Activated naive CD8-positive, alpha-beta T cell treated with anti-CD3 and anti-CD28 coated beads, Interleukin-2, amount 50 U/mL, for 16 hours (primary cell): ENCODE data around the gene MORN1.

Source experiments
- DNase-seq: peaks from one replicate; pipeline ENCODE4 v3.0.0-alpha.2; 2020; ENCODE audit warnings: low read depth, low spot score

Gene MORN1

DNA sequence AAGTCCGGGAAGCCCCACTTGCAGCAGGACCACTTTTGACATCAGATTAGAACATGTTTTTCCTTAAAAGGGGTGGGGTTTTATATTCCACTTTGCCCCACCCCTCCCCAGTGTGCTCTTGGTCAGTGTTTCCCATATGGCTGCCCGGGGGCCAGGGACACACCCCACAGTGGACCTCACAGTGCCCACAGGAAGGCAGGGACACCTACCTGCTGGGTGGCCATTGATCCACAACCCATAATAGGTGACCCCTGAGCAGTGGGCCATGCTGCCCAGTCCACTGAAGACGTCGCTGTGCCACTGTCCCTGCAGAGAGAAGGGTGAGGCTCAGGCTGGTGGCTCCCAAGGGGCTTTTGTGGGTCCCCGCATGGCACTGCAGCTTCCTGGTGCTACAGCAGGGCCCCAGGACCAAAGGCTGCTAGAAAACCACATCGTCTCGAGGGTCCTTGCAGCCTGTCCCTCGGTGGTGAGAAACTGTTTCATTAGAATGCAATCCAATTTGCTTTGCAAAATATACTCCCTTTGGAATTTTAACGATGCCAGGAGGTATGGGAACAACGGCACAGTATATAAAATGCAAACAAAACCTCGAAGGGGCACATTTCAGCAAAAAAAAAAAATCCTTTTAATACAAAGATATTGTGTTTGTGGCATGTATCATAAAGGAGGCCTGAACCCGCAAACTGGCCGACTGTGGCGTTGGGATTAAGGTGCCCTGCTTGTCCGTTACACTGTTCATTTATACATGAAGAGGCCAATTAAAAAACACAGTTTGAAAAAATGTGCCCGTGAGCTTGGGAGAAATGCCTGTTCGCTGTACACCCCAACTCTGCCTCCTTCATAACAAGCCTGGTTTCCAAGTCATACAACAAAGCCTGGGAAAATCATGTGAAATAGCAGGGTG lies 16.9 kb downstream of the MORN1 start:
- DNase-seq, result no peak

DNA sequence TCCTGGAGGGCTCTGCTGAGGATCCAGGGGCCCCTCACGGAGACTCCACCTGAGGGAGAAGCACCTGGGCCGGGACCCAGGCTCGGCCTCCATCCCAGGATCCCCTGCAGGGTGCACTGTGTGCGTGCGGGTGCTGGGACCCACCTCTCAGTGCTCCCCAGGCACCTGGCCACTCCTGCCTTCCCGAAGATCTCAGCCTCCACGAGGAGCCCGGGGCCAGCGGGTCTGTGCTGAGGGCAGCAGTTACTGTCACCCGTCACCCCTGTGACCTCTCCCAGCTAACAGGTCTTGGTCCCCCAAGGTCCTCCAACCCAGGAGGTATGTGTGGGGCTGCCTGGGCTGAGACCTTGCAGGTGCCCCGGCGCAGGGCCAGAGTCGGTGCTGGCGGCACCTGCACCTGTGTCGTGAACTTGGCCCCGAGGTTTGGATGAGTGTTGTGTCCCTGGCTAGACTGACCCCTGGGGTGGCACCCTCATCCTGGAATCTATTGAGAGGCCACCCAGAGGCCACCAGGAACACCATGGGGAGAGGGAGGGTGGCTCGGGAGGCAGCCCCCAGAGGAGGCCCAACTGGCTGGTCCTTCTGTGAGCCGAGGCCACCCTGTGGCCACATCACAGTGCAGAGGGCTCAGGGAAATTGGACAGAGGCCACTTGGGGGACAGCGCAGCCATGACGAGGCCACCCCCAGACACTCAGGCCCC lies 17.7 kb downstream of the MORN1 start:
- no peak for DNase-seq

DNA sequence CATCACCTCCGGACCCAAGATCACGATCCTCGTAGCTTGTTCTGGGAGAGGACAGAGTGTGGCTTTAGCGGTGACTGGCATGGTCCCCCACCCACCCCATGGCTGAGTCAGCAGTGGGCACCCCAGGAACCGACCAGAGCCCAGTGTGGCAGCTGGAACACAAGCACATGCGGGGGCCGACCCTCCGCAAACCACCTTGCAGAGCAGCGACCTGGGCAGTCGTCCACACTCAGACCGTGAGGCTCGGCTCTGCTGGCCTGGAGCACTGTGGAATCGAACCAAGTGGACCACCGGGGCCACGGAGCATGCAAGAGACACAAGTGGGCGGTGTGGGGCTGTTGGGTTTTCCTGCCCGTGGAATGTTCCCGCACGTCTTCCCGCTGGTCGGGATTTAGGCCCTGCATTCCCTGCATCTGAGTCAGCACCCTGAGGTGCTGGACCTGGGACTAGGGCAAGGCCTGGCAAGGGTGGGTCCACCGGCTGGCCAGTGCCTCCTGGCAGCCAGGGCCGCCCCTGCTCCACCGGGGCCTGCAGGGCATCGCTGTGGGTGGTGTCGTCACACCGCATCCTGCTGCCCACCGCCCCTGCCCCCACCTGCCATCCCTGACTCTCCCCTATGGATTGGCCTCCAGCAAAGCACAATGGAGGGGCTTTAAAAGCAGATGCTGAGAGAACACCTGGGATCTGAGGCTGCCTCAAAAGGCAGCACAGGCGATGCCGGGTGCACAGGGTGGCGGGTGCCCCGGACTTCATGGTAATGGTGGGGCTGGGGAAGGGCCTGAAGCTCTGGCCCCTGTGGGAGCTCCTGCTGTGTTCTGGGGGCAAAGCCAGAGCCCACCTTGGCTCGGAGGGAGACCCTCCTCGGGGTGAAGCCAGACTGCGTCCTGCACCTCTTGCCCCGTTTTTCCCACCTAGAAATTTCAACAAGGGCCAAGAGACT lies 18.5 kb downstream of the MORN1 start:
- no peak for DNase-seq

DNA sequence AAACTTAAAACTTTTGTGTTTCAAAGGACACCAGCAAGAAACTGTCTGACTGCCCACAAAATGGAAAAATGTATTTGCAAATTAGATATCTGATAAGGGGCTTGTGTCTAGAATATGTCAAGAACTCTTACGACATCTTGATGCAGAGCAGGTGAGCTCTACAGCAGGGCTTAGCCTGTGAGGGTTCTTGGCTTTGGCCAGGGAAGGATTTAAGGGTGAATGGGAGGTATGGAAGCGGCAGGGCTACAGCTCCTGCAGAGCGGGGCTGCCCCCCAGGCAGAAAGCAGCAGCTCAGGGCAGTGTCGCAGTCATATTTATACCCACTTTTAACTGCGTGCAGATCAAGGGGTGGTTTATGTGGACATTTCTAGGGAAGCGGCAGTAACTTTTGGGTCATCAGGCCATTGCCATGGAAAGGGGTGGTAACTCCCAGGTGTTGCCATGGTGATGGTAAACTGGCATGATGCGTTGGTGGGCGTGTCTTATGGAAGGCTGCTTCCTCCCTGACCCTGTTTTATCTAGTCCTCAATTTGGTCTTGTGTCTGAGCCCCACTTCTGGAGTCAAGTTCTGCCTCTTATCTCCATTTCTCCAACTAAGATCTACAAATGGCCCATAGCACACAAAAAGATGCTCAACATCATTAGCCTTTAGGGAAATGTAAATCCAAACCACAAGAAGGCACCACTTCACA lies 23.2 kb downstream of the MORN1 start:
- no peak for DNase-seq

DNA sequence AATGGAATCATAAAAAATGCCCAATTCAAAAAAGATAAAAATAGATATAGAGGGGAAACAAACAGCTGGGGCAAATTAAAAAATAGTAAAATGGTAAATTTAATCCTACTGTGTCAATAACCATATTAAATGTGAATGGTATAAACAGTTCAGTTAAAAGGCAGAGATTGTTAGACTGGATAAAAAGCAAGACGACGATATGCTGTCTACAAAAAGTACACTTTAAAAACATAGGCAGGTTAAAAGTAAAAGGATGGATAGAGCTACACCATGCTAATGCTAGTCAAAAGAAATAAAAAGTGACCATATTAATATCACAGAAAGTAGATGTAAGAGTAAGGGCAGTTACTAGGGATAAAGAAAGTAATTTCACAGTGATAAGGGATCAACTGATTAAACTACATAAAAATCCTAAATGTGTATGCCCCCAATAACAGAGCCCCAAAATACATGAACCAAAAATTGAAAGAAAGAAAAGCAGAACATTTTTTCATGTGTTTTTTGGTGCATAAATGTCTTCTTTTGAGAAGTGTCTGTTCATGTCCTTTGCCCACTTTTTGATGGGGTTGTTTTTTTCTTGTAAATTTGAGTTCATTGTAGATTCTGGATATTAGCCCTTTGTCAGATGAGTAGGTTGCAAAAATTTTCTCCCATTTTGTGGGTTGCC lies 27.4 kb downstream of the MORN1 start:
- DNase-seq, result no peak

DNA sequence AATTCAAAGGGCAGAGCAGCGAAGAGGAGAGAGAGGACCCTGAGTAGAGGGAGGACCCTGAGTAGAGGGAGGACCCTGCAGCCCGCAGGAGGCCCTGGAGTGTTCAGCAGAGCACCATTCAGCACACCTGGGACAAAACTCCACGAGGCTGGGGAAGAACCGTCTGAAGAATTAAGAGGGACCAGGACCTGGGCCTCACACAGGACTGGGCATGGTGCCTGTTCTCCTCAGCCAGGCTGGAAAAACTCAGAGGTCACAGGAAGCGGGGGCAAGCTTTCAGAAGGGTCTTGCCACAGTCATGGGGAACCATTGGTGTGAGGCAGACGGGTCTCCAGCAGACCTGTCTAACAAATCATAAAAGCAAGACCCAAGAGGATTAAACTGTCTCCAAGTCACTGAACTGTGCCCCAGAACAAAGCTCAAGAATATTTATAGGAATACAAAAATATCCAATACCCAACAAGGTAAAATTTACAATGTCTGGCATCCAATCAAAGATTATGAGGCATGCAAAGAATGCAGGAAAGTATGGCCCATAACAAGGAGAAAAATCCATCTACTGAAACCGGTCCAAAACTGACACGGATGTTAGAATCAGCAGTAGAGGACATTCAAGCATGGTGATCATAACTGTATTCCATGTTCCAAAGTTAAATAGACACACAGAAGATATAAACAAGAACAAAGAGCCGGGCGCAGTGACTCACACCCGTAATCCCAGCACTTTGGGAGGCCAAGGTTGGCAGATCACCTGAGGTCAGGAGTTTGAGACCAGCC lies 30.6 kb downstream of the MORN1 start:
- no peak for DNase-seq

DNA sequence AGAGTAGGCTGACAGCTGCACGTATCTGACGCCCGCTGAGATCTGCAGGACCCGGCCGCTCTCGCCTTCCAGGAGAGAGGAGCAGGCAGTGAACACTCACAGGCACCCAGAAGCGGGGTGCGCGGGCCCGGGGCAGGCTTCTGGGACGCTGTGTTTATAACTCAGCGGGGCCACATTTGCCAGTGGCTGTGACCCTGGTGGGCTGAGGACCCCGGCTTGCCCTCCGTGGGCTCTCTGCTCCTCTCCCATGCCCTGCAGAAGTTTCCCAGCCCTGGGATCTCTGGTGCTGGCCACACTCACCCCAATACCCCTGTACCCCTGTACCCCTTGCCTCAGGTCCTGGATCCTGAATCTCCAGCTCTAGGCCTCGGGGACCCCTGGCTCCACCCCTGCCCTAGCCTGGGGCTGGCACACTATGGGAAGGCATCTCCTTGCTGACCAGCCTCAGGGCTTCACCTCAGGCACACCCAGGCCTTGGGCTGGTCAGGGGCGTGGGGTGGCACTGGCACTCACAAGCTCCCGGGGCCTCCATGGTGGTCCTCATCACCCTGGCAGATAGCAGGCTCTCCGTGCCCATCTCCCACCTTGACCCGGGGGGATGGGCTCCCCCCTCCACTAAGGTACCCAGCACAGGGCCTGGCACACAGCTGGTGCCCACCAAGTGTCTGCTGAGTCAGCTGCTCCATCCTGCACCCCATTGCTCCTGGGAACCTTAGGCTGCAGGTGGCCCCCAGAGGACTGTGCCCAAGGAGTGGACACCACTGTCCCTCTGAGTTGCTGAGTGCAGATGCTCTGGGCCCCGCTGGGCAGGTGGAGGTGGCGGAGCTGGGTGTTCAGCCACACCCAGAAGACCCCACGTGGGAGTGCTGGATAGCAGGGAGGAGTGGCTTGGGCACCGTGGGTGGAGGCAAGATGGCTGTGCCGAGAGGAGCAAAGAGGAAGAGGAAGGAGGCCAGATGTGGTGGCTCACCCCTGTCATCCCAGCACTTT lies 32.4 kb downstream of the MORN1 start:
- no peak for DNase-seq

DNA sequence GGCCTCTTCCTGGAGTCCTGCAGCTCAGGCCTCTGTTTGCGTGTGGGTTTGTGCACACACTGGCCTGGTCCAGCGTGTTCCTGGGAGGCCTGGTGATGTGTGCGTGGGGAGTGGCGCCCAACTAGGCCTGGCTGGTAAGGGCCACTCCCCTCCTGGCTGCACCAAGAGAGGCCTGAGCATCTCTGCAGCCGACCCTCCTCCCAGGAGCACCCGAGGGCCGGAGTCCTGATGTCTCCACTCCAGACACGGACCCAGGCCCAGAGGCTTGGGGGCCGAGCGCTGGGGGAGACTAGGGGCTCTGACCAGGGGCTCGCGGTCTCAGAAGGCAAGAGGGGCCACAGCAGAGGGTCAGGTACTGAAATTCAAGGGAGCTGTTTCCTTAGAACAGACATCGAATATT lies 33.3 kb downstream of the MORN1 start:
- no peak for DNase-seq

DNA sequence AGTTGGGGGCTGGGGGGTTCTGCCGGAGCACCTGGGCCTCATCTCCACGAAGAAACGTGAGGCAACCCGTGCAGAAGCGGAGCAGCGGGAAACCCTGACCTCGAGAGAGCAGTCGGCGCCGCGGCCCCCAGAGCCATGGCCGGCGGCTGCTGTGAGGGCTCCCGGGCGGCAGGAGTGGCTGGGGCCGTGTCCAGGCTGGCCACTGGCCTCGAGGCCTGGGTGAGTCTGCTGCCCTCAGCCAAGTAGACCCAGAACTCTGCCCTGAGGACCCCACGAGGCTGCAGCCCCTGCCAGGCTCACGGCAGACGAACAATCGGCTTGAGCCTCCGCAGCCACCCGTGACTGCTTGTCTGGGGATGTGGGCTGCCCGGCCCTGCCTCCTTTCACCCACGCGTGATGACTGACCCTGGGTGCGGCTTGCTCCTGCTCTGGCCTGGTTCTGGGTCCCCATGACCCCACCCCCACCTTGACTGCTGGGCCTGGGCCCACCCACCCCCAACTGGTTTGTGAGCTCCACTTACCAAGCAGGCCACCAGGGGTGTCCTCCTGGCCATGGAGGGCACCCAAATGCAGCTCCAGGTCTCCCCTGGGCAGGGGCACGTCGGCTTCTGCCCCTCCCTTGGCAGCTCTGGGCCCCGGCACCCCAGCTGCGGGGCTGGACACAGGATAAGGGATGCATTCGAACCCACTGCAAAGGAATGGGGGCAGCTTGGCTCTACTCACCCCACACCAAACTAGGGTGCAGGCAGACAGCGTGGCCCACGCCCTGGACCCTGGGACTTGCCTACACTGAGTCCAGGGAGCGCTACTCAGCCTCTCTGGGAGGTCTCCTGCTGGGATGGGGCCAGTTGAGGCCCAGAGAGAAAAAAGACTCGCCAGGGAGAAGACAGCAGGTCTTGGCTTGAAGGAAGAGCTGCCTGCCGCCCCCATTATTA lies 34.2 kb downstream of the MORN1 start:
- DNase-seq, result no peak

DNA sequence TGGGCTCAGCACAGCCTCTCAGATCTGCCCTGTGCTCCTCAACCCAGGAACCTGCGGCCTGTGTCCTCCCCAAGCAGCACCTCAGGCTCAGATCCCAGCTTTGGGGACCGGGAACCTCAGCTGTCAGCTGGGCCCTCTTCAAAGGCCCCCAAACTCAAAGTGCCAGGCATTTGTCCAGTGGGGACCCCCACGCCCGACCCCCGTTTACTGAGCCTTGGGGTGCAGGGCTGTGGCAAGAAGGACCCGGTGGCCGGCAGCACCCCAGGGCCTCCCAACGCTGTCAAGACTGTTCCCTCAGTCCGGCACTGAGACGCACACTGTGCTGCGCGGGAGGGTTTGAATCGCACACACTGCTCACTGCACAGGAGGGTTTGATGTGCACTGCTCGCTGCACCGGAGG lies 35.0 kb downstream of the MORN1 start:
- no peak for DNase-seq

DNA sequence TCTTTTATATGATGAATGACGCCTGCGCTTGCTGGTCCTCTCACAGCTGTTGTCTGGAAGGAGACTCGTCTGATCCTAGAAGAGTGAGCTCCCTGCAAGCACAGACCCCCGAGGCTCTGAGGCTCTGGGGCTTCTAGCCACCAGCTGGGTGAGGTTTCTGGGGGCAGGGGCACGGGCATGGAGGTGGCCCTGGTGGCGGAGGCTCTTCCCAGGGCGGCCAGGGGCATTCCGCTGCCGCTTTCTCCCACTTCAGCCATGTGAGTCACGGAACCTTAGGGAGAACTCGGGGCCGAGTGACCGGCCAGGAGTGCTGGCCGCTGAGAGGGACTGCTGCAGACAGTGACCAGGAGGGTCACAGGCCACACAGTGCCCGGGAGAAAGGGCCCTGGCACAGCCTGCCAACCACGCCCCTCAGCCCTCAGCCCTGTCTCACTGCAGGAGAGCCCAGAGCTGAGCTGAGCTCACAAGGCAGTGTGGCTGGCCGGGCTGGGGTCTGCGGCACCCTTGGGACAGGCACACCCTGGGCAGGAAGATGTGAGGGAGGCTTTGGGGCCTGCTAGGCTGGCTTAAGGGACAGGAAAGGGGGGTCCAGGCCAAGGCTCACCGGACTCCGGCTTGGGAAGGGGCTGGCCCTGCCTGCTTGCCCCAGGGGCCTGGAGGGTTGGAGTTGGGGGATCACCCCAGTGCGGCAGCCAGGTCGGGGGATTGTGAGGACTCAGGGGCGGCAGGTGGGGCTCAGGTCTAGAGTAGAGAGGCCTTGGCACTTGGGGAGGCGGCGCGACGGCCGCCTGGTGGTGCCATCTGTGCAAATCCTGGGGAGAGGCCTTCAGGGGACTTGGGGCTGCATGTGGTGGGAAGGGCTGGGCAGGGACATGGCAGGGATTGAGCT lies 35.7 kb downstream of the MORN1 start:
- no peak for DNase-seq

DNA sequence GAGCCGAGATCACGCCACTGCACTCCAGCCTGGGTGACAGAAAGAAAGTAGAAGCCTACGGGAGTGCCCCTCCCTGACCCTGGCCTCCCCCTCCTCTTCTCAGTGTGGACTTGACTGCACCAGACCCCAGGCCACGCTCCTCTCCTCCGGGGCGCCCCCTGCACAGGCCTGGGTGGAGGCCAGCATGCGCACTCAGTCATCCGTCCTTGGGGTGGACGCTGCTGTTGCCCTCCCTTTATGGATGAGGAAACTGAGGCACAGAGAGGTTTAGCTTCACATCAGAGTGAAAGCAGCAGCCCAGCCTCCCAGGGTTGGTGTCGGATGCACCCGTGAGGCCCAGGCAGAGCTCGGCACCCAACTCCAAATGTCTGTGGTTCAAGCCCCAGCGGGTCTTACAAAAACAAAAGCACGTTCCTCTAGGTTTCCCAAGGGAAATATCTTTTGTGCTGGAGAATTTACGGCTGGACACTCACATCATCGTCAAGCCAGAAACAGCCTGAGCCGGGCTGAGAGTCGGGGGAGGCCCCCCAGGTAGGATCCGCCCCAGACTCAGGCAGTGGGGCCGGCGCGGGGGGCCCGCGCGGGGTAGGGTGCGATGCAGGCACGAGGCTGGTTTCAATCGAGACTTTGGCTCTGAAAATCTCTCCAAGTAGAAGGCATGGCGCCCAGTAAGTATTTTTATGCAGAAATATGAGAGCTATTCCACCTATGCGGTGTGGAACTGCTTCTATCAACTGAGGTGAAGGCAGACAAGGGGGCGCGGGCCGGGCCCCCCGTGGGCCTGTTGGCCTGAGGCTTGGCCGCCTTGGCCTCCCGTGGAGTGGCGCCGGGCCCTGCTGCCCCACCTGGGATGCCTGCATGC lies 36.6 kb downstream of the MORN1 start:
- no peak for DNase-seq

DNA sequence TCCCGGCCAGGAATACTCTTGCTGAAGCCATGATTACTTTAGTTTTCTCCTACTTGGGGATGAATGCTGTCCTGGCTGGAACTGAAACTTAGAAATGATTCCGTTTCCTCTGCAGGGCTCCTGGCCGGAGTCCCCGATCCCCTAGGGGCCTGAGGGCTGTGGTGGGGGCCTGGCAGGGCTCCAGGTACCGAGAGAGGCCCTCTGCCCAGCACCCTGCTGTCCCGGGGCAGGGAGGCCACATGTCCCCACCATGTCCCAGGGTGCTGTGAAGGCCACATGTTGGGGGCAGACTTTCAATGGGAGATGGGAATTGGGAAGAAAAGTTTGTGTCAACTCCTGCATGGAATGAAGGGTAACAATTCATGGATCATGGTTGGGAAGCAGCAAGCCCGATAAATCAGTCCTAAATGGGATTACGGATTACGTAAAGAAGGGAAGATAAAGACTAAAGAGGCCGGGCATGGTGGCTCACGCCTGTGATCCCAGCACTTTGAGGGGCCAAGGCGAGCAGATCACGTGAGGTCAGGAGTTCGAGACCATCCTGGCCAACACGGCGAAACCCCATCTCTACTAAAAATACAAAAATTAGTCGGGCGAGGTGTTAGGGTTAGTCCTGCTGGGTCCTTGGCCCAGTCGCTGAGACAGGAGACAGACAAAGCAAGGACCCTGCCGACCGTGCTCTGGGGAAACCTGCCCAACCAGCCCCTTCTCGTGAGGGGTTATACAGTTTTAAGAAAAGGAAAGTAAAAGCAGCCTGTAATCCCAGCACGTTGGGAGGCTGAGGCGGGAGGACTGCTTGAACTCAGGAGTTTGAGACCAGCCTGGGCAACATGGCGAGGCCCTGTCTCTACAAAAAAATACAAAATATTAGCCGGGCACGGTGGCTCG lies 37.6 kb downstream of the MORN1 start:
- DNase-seq, result no peak

DNA sequence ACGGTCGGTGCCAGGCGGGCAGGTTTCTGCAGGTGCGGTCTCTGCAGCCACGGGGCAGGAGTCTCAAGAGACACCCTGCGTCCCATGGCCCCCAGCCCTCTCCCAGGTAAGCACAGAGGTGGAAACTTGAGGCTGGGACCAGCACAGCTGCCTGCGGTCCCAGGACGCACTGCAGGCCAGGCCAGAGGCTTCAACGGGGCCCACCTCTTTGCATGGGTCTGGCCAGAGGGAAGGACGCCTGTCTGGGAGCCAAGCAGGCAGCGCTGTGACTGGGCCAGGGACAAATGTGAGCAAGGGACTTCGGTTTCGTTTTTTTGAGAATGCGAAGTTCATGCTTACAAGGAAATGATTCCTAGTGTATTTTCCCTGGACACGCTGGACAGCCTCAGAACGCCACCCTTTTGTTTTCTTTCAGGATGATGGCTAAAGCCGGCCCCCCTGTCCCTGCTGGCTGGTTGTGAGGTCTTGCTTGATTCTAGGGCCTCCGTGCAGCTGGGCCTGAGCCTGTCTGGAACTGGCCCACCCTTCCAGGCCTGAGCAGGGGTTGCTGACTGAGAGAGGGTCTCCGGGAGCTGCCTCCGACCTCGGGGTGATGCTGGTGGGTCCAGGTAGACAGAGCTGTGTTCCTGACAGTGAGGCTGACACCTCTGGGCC lies 38.3 kb downstream of the MORN1 start:
- DNase-seq, result no peak
